Mesenchymal stem cell (in vitro differentiated cells and primary cell): ENCODE results near the gene SCP2D1.

Experiments used
- DNase-seq: peaks from one replicate; pipeline ENCODE4 v3.0.0-alpha.2; 2013
- H2AFZ ChIP-seq: one replicate; pipeline ENCODE4 v1.6.1; 2013; ENCODE audit warnings: low read depth, mild to moderate bottlenecking, control low read depth, inconsistent platforms, low read length, moderate library complexity
- H2AK5ac ChIP-seq: 2 replicates; pipeline ENCODE4 v1.6.1; 2013; ENCODE audit warnings: low read length, moderate library complexity, mild to moderate bottlenecking, inconsistent platforms; ENCODE audit not compliant: severe bottlenecking
- H2BK120ac ChIP-seq: one replicate; pipeline ENCODE4 v1.6.1; 2013; ENCODE audit warnings: low read depth, mild to moderate bottlenecking, inconsistent platforms, low read length, moderate library complexity
- H2BK12ac ChIP-seq, 2 experiments: one replicate each; pipeline ENCODE4 v1.6.1; 2013; ENCODE audit warnings: inconsistent platforms in 2 of 2, low read length in 2 of 2, mild to moderate bottlenecking in 2 of 2, moderate library complexity in 2 of 2, control low read depth in 1 of 2
- H2BK15ac ChIP-seq: one replicate; pipeline ENCODE4 v1.6.1; 2013; ENCODE audit warnings: mild to moderate bottlenecking, low read depth, inconsistent platforms; ENCODE audit not compliant: poor library complexity, severe bottlenecking
- H2BK5ac ChIP-seq: 2 replicates; pipeline ENCODE4 v1.6.1; 2013; ENCODE audit warnings: low read depth, mild to moderate bottlenecking, low read length, control low read depth, inconsistent platforms; ENCODE audit not compliant: poor library complexity, severe bottlenecking
- H3K14ac ChIP-seq, 2 experiments: one replicate each; pipeline ENCODE4 v1.6.1; 2013; ENCODE audit warnings: inconsistent platforms in 2 of 2, low read length in 2 of 2, control low read depth in 1 of 2, mild to moderate bottlenecking in 1 of 2, moderate library complexity in 1 of 2
- H3K18ac ChIP-seq, 2 experiments: one replicate each; pipeline ENCODE4 v1.6.1; 2013; ENCODE audit warnings: inconsistent platforms in 2 of 2, low read length in 2 of 2, control low read depth in 1 of 2, low read depth in 1 of 2, mild to moderate bottlenecking in 1 of 2
- H3K23ac ChIP-seq, 2 experiments: one replicate each; pipeline ENCODE4 v1.6.1; 2013; ENCODE audit warnings: inconsistent platforms in 2 of 2, low read length in 2 of 2, mild to moderate bottlenecking in 2 of 2, moderate library complexity in 2 of 2, control low read depth in 1 of 2
- H3K27ac ChIP-seq: 2 replicates; pipeline ENCODE4 v1.5.1; 2013; ENCODE audit warnings: mild to moderate bottlenecking, moderate library complexity, low read length, control low read depth, inconsistent platforms; ENCODE audit not compliant: poor library complexity, severe bottlenecking
- H3K27me3 ChIP-seq, 2 experiments: 2 replicates each; pipeline versions ENCODE4 v1.6.1 to v1.7.0; 2013; ENCODE audit warnings: low read length in 2 of 2, mild to moderate bottlenecking in 2 of 2, moderate library complexity in 2 of 2, control low read depth in 1 of 2, inconsistent platforms in 1 of 2; ENCODE audit not compliant: control insufficient read depth in 1 of 2, insufficient read depth in 1 of 2
- H3K36me3 ChIP-seq, 2 experiments: 2 replicates each; pipeline versions ENCODE4 v1.6.1 to v1.7.0; 2013; ENCODE audit warnings: low read length in 2 of 2, control low read depth in 1 of 2, inconsistent platforms in 1 of 2, low read depth in 1 of 2, mild to moderate bottlenecking in 1 of 2; ENCODE audit not compliant: insufficient read depth in 2 of 2, control insufficient read depth in 1 of 2
- H3K4ac ChIP-seq, 2 experiments: one replicate each; pipeline ENCODE4 v1.6.1; 2013; ENCODE audit warnings: inconsistent platforms in 2 of 2, low read length in 2 of 2, mild to moderate bottlenecking in 2 of 2, moderate library complexity in 2 of 2, control low read depth in 1 of 2, low read depth in 1 of 2
- H3K4me1 ChIP-seq: 2 replicates; pipeline ENCODE4 v1.6.1; 2013; ENCODE audit warnings: low read depth, low read length, control low read depth; ENCODE audit not compliant: control insufficient read depth, insufficient read depth
- H3K4me2 ChIP-seq: 2 replicates; pipeline ENCODE4 v1.6.1; 2013; ENCODE audit warnings: low read length, mild to moderate bottlenecking, inconsistent platforms; ENCODE audit not compliant: poor library complexity, severe bottlenecking
- H3K4me3 ChIP-seq, 2 experiments: 2 replicates each; pipeline versions ENCODE4 v1.5.1 to v1.7.0; 2013; ENCODE audit warnings: low read length in 2 of 2, mild to moderate bottlenecking in 2 of 2, control low read depth in 1 of 2, low read depth in 1 of 2; ENCODE audit not compliant: insufficient read depth in 1 of 2
- H3K79me1 ChIP-seq: replicated peaks from 2 replicates; pipeline ENCODE4 v1.6.1; 2013; ENCODE audit warnings: mild to moderate bottlenecking, control low read depth, low read length, inconsistent platforms; ENCODE audit not compliant: poor library complexity, severe bottlenecking
- H3K9ac ChIP-seq: 2 replicates; pipeline ENCODE4 v1.7.0; 2013; ENCODE audit warnings: mild to moderate bottlenecking, low read length, moderate library complexity
- H3K9me3 ChIP-seq: 2 replicates; pipeline ENCODE4 v1.7.0; 2013; ENCODE audit warnings: mild to moderate bottlenecking, low read length; ENCODE audit not compliant: control insufficient read depth
- H4K8ac ChIP-seq: one replicate; pipeline ENCODE4 v1.6.1; 2013; ENCODE audit warnings: inconsistent platforms, mild to moderate bottlenecking, low read length, moderate library complexity
- H4K91ac ChIP-seq: one replicate; pipeline ENCODE4 v1.6.1; 2013; ENCODE audit warnings: mild to moderate bottlenecking, low read length, inconsistent platforms
- WGBS: methylation state at CpG from one replicate; pipeline ENCODE4 v1.1.7; 2013; ENCODE audit warnings: mixed read lengths; 5-methylcytosine and 5-hydroxymethylcytosine counted together

The SCP2D1 gene

GRCh38 chr20:18858816-18859215 is 45.2 kb downstream of the SCP2D1 start:
- no peak overlapping the region for H2BK15ac ChIP-seq
- H3K9ac ChIP-seq: no peak overlapping the region
- peaks cover 1% of the 10 kb centered on the region for H3K4me1 ChIP-seq
- no peak overlapping the region for H4K8ac ChIP-seq
- H2BK120ac ChIP-seq: no peak overlapping the region
- H3K79me1 ChIP-seq: no peaks in the 10 kb centered on the region
- H2AK5ac ChIP-seq: no peak overlapping the region
- no peak overlapping the region for H3K4ac ChIP-seq
- no peaks in the 10 kb centered on the region for H3K27me3 ChIP-seq
- WGBS: 69% methylated on average over 3 of the region's 3 CpGs
- H3K23ac ChIP-seq: no peak overlapping the region
- H4K91ac ChIP-seq: no peak overlapping the region
- no peak overlapping the region for H3K18ac ChIP-seq
- no peak overlapping the region for H3K14ac ChIP-seq
- peaks cover 6% of the 10 kb centered on the region for H3K9me3 ChIP-seq
- H3K4me2 ChIP-seq: no peak overlapping the region
- DNase-seq: no peak
- no peaks in the 10 kb centered on the region for H3K36me3 ChIP-seq
- no peak overlapping the region for H2AFZ ChIP-seq
- H2BK12ac ChIP-seq: no peak overlapping the region
- no peak overlapping the region for H3K27ac ChIP-seq
- H3K4me3 ChIP-seq: no peak overlapping the region
- H2BK5ac ChIP-seq: no peak overlapping the region
